GM03348 (cell line): Measurements from ENCODE around the gene PPP1R18.

Source experiments
- DNase-seq: peaks from one replicate; pipeline ENCODE4 v3.0.0; 2012; ENCODE audit warnings: low spot score

The PPP1R18 gene

DNA sequence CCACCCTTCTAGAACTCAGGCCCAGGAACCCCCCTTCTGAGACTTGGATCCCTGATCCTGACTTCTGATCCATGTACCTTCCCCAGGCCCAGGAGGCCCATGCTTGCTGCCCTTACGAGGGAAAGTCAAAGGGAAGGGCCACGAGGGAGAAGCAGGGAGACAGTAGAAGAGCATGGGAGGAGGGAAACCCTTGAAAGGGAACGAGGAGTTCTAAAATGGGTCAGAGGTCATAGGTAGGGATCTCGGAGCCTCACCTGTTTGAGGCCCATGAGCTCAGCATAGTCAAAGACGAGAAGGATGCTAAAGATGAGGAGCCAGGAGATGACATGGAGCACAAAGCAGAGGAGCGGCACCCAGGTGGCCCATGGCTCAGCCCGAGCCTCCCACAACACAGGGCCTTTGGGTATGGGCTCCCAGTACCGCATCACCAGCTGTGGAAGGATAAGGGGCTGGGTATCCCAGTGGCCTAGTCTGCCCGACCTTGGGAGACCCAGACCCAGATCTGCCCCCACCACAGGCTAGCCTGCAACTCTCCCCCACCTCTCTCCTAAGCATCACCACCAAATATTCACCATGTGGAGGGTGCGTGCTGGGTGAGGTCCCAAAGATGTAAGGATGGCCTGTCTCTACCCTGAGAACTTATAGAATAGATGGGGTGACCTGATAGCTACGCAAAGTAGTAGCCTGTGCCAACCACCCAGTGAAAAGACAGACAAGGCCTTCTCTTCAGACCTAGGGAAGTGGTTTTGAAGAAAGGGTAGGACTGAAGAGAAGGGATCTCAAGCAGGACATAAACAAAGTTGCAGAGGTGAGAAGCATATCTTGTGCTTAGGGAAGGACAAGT is 2.8 kb upstream of the PPP1R18 start:
- DNase-seq: no peak

DNA sequence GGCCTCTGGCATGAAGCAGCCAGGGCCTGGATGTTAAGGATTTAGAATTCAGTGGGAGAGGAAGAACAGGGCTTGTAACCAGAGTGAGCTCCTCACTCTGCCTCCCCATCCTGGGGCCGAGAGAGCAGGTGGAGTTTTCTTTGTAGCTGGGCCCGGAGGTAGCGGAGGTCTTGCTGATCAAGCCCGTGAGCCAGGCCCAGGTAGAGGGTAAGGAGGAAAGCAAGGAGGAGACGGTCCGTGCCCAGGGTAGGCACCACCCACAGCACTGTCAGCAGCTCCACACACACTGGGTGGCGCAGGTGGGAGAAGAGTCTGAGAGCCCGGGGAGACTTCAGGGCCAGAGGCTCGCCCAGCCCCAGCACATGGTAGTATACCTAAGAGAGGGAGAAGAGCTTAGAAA is 2.1 kb upstream of the PPP1R18 start:
- DNase-seq: no peak

DNA sequence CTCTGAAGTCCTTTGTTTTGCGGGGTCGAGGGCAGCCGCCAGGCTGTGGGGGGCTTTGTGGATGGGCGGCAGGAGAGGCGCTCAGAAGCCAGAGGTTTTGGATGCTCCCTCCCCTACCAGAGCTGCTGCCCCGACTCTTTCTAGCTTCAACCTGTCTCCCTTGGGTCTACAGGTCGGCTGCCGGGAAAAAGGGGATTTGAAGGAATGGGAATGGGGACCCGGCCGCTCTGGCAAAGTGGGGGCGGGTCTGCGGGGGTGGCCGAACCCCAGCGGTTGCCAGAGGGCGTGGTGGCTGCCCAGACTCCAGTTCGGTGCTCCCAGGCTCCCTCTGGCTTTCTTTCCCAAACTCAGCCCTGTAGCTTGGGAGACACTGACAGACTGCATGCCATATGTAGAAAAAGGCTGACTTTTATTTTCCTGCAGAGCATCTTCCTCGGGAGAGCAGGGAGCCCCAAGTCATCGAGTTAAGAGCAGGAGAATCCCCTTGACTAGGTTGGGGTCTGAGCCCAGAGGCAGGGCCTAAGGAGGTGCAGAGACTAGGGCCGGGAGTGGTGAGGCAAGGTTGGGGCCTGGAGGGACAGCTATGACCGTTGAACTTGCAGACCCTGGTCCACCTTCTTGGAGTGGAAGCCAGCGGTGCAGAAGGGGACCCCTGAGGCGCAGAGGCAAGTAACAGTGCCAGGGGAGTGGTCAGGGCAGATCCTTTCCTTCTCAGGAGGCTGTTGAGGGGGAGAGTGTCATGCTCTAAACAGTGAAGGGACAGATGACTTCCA is 1.4 kb upstream of the PPP1R18 start:
- DNase-seq: peak; percentile 59

DNA sequence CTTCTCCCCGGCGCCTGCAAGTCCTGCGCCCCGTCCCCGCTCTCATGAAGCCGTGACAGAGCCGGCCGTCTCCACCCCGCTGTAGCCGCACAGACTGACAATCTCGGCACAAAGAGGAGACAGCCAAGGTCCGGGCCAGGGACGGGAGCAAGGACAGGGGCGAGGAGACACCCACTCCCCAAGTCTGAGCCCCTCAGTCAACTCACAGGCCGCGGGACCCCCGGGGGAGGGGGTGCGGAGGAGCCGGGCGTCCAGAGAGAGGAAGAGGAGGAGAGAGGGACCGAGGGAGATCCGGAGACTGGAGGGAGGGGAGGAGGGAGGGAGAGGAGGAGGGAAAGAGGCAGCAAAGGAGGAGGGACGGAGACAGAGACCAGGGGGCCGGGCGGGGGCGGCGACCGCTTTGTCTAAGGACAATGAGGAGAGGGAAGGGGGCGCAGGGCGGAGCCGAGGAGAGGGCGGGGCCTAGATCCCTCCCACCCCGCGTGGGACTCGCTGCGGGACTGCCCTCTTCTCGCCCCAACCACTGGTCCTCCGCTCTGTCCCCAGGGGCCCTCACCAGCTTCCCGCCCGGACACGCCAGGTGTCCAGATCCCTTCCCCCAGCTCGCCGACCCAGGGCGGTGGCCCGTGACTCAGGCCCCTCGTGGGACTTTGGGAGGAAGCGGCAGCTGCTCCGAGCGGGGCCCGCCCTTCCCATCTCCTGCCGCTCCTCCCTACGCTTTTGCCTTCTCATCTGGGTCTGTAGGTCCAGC is 638 bp upstream of the PPP1R18 start:
- DNase-seq: peak; percentile 96

DNA sequence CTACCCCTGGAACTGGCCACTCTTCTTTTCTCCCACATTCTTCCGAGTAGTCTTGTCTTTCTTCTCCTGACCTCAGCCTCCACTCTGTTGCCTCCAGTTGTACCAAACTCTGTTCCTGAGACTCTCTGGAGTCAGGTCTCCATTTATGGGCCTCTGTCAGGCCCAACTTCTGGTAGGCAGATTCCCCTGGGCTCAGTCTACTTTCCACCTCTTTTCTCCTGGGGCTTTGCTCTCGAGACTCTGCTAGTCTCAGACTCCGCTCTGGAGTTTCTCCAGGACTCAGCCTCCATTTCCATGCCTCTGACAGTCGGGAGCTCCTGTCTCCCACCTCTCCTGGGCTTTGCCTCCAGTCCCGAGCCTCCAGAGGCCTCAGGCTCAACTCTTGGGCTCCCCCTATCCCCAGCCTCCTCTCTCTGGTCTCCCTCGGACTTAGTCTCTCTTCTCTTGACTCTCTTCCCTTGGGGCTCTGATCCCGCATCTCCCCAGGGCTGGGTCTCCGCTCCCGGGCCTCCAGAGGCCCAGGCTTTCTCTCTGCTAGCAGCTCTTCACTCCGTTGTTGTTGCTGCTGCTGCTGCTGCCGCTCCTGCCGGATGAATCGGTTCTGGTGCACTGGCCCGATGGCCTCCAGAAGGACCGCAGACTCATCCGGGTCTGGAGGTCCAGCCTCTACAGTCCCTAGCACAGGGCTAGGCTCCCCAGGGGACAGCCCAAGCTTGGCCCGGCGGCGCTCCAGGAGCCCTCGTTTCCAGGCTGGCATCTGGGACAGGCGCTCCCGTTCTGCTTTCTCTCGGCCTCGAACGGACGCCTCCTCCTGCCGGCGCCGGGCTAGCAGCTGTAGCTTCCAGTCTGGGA is 1.1 kb downstream of the PPP1R18 start:
- DNase-seq: peak; percentile 34

DNA sequence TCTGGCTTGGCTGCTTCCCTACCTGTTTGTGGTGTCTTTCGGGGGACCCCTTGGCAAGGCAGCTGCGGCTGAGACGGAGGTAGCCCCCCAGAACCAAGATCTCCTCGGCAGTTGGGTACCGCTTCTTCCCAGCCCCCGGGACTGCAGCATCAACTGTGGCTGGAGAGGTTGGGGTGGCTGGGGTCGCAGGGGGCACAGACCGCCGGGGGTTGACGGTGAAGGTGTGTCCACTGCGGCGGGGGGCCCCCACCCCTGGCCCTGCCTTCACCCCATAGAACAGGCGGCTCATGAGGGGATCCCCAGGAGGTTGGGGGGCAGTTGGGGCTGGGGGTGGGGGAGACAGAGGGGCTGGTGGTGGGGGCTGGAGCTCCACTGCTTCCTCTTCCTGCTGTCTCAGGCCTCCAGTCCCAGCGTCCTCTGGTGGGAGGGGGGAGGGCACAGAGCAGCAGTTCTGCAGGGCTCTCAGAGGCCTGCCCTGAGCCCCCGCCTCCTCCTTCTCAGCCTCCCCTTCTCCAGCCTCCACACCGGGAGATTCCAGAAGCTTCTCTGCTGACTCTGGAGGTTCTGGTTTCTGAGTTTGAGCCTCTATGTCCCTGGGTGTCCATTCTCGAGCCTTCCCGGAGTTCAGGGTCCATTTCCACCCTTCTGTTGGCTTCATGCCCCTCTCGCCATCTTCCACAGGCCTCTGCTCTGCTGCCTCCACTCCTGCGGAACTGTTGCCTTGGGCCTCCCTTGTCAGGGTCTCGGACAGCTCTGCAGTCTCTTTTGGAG is 1.9 kb downstream of the PPP1R18 start:
- peak; percentile 55 for DNase-seq

DNA sequence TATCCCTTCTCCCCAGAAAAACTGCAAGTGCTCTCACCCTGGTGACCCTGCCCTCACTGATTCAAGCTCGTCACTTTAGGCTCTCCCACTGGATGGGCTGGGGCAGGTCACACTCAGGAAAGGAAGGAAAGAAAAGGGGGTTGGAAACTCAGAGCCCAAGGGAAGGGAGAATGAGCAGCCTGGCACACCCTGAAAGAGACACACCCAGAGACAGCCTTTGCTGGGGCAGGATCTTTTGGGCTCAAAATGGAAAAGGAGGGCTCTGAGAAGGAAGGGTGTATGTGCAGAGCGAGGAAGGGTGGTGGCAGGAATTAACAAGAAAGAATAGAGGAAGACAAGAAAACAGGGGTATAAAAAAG is 2.5 kb downstream of the PPP1R18 start:
- no peak for DNase-seq

DNA sequence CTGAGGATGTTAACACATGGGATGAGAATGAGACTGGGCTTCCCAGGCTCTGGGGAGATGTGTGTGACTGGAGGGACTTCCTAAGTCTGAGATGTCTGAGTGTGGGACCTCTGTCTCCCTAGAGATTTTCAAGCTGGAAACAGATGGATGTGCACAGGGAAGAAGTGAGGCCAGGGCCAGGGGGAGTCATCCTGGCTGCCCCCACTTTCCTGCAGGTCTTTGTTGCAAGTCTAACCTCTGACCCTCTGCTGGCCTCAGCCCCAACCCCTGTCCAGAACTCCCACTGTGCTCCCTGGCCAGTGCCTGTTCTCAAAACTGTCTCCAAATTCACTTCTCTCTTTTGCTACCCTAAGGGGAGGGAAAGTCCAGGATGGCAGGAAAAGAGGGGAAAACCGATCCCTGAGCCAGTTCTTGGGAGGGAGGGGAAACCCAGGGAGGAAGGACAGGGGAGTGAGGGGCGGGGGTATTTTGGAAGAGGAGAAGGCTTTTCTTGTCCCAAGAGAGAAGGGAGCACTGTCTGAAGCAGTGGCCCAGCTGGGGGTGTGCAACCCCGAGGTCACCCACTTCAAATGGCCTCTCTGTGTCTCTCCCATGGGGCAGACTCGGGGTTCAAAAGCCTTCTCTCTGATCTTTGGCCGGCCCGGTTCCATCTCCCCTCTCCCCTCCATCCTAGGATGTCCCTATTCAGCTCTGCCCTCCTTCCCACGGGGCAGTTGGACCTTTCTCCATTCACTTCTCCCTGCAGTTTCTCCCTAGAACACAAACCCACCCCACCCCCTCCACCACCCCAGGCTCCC is 3.1 kb downstream of the PPP1R18 start:
- DNase-seq: no peak

DNA sequence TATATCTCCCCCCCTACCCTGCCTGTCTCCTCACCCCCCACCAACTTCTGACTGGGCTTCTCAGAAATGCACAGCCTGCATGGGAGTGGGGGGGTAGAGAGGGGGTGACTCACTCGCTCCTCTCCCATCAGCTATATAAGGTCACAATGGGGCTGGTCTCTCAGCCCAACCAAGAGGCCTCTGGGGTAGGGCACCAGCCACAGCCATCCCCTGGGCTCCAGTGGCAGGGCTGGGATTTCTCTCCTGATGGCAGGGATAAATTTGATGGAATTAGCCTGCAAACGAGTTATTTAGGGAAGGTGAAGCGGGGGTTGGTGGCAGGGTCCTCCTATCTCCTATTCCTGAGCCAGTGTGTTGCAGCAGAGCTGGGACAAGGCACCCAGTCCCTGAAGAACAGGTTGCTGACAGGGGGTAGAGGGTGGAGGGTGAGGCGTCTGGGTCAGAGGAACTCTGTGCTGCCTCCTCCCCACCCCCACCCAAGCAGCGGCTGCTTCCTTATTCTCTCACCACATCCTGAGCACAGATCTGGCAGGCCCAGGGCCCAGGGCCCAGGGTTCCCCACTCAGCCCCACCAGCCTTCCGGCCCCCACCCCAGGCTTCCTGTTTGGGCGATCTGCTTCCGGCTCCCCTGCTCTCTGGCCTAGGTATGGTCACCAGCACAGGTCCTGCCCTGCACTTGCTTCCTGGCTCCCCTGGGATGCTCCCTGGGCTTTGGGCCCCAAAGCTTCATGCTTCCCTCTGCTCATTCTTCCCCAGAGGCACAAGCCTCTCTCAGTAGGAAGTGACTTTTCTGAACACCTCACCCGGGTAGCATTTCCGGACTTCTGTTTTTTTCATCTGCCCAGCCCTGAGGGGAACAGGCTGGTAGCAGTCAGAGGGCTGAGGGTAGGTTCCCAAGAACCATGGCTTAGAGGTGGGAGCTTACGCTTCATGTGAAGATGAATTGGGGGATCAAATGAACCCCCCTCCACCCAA is 4.0 kb downstream of the PPP1R18 start:
- peak; percentile 91 for DNase-seq

DNA sequence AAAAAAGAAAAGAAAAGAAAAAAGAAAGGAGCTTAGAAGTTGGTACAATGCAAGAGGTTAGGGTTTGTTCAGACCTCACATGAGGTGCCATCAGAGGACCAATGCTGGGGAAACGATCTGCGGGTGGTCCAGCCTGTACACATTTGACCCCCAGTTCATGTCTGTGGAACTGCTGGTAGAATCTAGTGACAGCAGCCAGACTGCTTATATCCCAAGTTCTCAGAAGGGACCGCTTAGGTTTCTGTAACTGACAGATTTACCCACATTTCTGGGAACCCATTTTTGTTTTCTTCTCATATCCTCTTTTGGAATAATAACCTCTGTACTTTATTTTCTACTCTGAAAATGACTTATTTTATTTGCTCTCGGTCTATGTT is 4.7 kb downstream of the PPP1R18 start:
- no peak for DNase-seq

DNA sequence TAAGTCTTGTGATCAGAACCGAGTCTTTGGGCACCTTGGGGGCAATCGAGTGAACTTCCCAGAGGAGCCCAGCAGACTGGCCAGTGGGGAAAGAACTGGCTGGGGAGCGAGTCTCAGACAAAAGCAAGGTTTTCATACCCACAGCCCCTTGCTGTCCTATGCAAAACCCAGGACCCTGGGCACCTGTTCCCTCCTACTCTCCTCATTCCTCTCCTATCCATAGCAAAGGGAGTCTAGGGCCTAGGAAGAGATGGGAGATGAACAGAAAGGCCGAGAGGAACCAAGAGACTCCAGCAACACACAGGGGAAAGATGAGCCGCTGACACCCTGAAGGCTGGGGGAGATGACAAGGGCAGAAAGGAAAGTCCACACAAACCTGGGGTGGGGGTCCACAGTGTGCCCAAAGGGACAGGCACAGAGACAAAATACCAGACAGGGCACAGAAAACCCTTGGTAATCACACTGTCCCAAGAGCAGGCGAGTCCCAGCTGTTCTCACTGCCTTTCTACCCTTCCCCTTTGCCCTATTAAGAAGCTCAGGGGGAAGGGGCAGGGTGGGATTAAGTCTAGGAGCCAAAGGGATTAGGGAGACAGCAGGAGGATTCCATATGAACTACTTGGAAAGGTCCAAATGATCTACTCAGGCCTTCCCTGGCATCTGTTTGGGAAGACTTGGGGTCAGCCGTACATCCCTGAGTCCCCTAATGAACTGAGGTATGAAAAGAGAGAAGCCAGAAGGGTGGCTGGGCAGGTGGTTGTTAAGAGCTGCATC is 6.5 kb downstream of the PPP1R18 start:
- DNase-seq: no peak

DNA sequence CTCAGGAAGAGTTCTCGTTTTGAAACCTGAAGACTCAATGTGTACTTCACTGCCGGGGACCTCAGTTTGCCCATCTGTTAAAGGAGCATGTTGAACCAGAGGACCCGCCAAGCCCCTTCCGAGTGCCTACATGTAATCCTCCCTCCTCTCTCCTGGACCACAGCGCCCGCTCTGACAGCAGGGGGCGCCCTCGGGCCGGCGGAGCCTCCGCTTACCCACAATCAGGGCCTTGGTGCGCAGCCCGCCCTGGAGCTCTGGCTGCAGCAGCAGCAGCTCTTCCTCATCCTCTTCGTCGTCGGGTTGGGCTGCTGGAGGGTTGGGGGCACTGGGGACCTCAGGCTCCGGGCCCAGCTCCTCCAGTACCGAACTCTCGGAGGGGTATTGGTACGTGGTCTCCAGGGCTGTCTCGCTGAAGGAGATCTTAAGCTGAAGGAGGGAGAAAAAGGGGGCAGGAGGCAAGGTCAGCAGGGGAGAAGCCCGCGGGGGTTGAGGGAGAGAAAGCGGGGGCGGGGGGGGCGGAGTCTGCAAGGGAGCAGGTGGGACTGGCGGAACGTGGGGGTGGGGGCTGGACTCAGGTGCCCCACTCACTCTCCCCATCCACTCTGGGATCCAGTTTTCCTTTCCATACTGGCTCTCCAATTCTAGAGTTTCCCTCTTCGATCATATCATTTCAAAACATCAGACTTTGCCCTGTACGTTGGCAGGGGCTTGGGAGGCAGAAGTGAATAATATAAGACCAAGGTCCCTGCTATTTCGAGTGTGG is 7.3 kb downstream of the PPP1R18 start:
- peak; percentile 87 for DNase-seq

DNA sequence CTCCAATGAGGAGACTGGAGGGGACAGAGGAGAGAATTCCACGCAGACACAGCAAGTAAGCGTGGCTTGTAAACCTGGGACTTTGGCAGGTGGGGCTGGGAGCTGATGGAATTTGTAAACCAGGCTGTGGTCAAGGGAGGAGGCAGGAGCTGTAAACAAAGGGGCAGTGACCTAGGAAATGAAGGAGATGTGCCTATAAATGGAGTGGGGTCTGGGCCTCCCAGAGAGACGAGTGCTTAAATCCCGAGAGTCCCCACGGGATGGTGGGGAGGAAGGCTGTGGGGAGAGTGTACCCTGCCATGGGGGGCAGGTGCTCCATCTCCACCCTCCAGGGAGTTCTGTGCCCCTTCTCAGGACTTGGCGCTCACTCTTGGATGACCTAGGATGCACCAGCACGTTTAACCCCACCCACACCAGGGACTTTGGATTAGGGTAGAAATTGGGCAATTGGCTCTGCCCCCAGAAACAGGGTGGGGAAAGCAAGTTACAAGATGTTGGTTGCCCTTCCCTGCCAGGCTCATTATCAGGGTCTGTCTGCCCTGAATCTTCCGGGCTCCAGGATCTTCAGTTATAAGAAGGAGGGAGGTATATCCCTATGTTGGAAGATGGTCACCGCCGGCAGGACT is 9.7 kb downstream of the PPP1R18 start:
- no peak for DNase-seq

DNA sequence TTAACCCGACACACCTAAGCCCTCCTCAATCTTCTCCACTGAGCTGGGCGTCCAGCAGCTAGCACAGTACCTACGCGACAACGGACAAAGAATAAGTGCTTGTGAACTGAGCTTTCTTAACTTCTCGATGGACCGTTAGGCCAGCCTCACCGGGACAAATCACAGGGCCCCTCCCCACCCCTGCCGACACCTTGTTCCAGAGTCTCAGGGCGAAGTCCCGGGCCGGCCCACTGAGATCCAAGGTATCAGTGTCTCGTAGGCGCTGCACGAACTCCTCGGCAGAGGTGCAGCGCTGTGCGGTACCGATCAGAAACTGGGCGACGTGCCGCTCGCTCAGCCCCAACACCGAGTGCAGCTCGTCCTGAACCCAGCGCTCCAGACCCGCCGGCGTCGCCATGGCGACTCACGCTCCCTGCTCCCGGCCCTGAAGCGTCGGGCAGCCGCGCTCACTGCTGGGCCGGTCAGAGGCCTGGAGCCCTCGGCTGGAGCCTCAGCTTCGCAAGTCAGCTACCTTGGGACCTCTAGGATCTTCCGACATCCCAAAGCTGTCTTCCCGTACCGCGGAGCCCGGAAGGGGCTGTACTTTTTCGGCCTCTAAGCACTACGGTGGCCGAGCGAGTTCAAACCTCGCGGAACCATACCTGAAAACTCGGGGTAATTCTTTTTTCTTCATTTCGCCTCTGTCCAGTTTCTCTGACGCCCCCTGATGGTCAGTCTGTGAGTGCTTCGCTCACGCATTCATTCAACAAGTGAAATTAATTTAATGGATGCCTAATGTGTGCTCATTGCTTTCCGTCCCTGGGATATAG is 13.8 kb downstream of the PPP1R18 start, which contains the start of gene DHX16:
Gene DHX16, minus strand, starts transcription at position 562 of the 809 bp plus-strand sequence. Its CDS starts 165 bp downstream, at position 397.
- DNase-seq: peak; percentile 93

DNA sequence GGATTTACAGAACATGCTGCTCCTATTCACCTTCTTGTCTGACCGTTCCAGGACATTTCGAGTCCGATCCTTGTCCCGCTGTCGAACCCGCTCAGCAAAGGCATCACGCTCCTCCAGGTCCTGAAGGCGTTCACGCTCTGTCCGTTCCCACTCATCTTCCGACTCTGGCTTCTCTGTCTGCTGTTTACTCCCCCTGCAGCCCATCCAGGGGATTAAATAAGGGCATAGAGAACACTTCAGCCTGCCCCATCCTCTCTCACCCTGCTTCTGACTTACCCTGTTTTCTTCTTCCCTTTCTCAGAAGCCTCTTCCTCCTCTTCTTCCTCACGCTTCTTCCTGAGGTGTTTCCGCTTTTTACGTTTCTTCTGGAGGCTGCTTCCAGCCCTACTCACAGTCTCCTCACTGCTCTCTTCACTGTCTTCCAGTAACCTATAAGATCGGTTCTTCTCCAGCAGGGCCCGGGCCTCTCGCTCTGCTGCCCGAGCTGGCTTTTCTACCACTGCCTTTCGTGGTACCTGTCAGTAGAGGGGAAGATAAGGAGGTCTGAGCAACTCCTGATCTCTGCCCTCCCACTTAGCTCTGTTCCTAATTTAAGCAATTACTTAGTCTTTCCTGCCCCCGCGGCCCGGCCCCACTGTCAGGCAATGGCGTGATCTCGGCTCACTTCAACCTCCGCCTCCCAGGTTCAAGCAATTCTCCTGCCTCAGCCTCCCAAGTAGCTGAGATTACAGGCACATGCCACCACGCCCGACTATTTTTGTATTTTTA is 15.5 kb downstream of the PPP1R18 start:
- DNase-seq: peak; percentile 17
